ENCODE data around the gene KLHDC3.
A peak's percentile ranks its signal among the peaks of the same experiment; 100 is the strongest.

KLHDC3 gene

DNA sequence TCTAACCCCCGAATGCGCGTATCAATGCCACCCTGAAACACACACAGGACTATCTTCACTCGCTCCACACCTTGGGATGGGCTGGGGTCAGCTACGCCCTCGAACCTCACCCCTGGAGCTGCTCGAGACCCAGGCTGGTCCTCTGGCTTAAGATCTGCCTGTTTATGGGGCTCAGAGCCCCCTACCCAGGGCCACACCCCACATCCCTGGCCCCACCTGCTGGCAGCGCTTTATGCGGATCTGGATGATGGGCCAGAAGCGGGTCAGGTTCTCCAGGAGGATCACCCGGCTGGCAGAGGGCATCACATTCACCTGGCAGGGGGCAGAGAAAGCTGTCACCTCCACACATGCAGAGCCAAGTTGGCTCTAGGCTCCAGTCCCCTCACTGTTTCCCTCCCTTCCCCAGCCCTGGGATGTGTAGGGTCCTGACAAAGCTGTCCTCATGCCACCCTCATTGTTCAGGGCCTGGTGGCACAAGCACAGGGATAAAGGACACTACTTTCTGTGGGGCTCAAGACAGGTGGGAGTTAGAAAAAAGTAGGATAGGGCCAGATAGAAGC, 31.4 kb downstream of the KLHDC3 start:
- TF ChIP-seq, protein P1, sequence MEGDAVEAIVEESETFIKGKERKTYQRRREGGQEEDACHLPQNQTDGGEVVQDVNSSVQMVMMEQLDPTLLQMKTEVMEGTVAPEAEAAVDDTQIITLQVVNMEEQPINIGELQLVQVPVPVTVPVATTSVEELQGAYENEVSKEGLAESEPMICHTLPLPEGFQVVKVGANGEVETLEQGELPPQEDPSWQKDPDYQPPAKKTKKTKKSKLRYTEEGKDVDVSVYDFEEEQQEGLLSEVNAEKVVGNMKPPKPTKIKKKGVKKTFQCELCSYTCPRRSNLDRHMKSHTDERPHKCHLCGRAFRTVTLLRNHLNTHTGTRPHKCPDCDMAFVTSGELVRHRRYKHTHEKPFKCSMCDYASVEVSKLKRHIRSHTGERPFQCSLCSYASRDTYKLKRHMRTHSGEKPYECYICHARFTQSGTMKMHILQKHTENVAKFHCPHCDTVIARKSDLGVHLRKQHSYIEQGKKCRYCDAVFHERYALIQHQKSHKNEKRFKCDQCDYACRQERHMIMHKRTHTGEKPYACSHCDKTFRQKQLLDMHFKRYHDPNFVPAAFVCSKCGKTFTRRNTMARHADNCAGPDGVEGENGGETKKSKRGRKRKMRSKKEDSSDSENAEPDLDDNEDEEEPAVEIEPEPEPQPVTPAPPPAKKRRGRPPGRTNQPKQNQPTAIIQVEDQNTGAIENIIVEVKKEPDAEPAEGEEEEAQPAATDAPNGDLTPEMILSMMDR (IDR thresholded peaks at IDR 0.05; ENCODE audit: borderline replicate concordance, insufficient read depth, low read depth, low read length): no peak
- H3K4me3 ChIP-seq (ENCODE audit: low read depth, low read length): no peak overlapping the region

DNA sequence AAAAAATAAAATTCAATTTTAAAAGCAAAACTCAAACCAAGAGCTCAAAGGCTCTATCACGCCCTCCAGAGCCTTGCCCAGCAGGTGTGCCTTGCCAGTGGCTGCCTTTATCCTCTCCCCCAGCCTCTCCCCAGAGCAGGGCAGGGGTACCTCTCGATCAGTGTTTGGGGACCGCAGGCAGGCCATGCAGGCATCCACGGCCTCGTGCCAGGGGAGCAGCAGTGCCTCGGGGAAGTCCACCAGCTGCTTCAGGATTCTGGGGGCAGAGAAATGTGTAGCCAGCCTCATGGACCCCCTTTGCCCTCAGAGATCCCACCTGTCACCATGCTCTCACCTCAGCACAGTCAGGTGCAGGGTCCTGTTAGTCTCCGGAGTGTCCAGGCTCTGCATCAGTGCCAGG, 33.9 kb downstream of the KLHDC3 start:
- no peak overlapping the region for H3K4me3 ChIP-seq (ENCODE audit: low read depth, low read length)
- TF ChIP-seq, protein P1 (IDR thresholded peaks at IDR 0.05; ENCODE audit: borderline replicate concordance, insufficient read depth, low read depth, low read length): no peak

DNA sequence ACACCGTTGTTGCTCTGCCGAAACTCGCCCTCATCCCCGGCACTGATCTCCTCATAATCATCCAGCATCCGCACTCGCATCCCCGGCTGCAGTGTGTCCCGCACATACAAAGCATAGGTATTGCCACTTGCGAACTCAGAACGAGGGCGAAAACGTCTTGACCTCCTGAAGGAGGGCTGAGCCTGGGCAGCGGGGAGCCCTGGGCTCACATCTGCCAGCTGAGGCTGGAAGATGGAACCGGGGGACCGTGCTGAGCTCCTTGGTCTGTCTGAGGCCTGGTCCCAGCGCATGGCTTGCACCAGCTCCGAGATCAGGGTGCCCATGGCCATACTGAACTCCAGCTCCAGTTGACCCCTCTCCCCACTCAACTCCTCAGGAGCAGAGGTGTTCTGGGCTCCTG, 36.9 kb downstream of the KLHDC3 start:
- TF ChIP-seq, protein P1 (IDR thresholded peaks at IDR 0.05; ENCODE audit: borderline replicate concordance, insufficient read depth, low read depth, low read length): no peak
- H3K4me3 ChIP-seq (ENCODE audit: low read depth, low read length): no peak overlapping the region

DNA sequence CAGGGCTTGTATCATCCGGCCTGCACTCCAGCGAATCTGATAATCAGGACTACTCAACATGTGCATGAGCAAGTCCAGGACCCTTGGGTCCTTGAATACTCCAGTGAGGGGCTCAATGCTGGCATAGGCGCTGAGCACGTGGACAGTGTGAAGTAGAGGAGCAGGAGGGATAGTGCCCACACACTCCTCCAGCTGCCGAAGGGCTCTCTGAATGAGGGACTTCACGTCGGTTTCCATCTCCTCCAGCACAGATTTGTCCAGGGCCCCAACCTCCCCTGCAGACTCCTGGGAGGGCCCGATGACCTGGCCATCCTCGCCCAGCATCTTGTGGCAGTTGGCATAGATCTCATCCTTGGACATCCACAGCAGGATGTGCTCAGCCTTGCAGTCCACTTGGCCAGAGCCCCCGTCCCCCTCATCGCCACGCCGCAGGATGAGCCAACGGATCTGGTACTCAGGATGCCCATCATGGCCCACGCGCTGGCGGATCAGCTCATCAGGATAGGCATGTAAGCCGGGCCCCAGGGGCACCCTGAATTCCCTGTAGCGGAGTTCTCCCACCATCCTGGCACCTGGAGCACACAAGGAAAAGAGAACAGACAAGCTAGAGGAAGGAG, 38.3 kb downstream of the KLHDC3 start:
- no peak overlapping the region for H3K4me3 ChIP-seq (ENCODE audit: low read depth, low read length)
- TF ChIP-seq, protein P1 (IDR thresholded peaks at IDR 0.05; ENCODE audit: borderline replicate concordance, insufficient read depth, low read depth, low read length): no peak

DNA sequence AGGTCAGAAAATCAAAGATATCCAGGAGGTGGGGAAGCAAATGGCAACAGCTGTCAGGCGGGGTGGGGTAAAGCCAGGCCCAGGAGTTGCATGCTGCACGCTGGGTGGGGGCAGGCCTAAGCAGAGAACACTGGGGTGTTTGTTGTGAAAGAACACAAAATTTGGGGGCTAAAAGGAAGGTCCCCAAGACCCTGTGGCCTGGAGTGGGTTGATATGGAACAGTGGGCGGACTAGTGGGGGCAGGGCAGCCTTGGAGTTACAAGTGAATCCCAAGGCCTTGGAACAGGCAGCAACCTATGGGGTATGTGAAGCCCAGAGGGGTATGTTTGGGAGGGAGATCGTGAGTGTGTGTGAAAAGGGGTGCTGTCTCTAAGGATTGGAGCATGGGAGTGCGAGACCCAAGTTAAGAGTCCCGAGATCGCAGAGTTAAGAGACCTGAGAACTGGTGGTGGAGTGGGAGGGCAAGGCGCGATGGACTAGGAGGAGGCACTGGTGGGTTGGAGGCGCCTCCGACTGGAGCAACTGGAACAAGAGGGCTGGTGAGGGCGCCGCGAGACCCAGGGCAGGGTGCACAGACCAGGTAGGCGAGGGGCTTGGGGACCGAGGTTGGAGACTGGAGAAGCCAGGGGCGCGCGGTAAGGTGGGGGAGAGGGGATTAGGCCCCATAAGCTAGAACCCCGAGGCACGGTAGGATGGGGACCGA, 38.9 kb downstream of the KLHDC3 start:
- H3K4me3 ChIP-seq (ENCODE audit: low read depth, low read length): peak overlapping the region; percentile 54
- TF ChIP-seq, protein P1 (IDR thresholded peaks at IDR 0.05; ENCODE audit: borderline replicate concordance, insufficient read depth, low read depth, low read length): no peak

DNA sequence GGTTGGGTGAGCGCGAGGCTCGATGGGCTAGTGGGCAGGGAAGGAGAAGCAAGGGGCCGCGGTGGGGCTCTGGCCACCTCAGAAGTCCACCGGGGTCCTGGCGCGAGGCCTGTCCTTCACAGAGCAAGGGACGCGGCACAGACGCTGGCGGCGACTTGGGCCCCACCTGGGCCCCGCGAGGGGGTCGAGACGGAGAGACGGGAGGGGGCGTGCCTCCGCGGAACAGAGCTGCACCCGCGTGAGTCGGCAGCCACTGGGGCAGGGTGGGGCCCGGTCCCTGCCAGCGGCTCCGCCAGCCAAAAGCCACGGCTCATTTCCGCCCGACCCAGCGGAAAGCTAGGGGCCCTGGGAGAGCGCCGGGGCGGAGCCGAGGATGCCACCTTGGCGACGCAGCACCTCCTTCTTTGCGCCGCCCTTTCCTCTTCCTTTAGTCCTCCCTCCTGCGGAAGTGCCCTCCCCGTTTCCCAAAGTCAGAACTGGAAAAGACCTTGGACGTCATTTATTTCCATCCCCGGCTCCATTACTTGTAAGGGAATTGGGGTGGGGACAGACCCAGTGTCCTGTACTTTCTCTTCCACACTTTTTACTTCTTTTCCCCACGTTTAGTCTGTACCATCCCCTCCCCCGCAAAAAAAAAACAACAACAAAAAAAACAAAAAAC, 39.6 kb downstream of the KLHDC3 start, which contains the start of gene CUL7:
Gene CUL7, minus strand, starts transcription at position 307 of the 661 bp plus-strand sequence. CDS start 1,063 bp downstream, outside the sequence.
- peak within 1 kb of the TSS; percentile 54 for H3K4me3 ChIP-seq (ENCODE audit: low read depth, low read length)
- TF ChIP-seq, protein P1 (IDR thresholded peaks at IDR 0.05; ENCODE audit: borderline replicate concordance, insufficient read depth, low read depth, low read length): no peak
